OCI-M2 (cell line): ENCODE results near the gene LPCAT2.

Experiments
- DNase-seq: peaks from one replicate; lab custom pipeline; 2025; ENCODE audit not compliant: unreplicated experiment; lab: John Stamatoyannopoulos, UW

The LPCAT2 gene

DNA sequence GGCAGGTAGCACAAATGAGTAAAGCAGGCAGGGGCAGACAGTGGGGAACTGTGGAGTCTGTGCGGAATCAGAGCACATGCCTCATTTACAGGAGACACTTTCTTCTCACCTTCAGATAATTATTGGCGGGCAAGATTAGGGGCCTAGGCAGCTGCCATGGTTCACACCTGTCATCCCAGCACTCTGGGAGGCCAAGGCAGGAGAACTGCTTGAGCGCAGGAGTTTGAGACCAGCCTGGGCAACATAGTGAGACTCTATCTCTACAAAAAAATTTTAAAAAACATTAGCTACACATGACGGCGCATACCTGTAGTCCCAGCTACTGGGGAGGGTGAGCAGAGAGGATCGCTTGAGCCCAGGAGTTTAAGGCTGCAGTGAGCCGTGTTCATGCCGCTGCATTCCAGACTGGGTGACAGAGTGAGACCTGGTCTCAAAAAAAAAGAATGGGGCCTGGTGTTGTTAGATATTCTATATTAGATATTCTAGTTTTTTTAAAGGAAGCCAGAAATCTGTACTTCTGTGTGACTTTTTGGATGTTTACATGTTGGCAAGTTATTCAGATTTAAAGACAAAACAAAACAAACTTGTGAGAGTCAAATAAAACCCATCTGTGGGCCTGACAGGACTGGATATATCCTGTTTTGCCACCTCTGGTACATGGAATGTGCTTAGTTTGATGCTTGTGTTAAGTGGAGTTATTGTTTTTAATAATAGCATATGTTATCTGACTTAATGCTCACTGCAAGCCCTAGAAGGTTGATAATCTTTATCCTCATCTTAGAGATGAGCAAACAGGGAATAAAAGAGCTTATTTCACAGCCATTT lies 4.9 kb upstream of the LPCAT2 start:
- no peak for DNase-seq

DNA sequence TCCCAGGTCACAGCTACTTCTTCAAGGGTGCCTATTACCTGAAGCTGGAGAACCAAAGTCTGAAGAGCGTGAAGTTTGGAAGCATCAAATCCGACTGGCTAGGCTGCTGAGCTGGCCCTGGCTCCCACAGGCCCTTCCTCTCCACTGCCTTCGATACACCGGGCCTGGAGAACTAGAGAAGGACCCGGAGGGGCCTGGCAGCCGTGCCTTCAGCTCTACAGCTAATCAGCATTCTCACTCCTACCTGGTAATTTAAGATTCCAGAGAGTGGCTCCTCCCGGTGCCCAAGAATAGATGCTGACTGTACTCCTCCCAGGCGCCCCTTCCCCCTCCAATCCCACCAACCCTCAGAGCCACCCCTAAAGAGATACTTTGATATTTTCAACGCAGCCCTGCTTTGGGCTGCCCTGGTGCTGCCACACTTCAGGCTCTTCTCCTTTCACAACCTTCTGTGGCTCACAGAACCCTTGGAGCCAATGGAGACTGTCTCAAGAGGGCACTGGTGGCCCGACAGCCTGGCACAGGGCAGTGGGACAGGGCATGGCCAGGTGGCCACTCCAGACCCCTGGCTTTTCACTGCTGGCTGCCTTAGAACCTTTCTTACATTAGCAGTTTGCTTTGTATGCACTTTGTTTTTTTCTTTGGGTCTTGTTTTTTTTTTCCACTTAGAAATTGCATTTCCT lies 3.4 kb upstream of the LPCAT2 start:
- no peak for DNase-seq

GRCh38 chr16:55506083-55506482 lies 2.8 kb upstream of the LPCAT2 start:
- no peak for DNase-seq

- no peak for DNase-seq
Measured at GRCh38 chr16:55506708-55507107, 2.2 kb upstream of the LPCAT2 start.

- no peak for DNase-seq
Measured at GRCh38 chr16:55508271-55508921, 476 bp upstream of the LPCAT2 start.

GRCh38 chr16:55510185-55510805 lies 1.4 kb downstream of the LPCAT2 start:
- no peak for DNase-seq

- DNase-seq: no peak
Measured at GRCh38 chr16:55512941-55513340, 4.1 kb downstream of the LPCAT2 start.

DNA sequence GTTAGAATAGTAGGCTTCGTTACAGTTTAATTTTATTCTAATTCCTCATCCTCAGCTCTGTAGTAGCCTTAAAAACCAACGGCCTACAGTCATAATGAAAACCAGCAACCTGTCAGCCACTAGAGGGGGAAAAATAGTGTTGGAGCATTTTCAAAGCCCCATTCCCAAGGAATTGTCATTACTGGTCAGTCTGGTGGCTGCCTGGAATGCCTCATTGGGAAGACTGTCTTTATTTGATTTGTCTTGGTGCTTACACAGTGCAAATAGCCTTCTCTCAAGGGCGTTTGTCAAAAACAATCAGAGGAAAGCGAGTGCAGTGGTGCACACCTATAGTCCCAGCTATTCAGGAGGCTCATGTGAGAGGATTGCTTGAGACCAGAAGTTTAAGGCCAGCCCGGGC lies 4.7 kb downstream of the LPCAT2 start:
- no peak for DNase-seq

GRCh38 chr16:55515111-55515510 lies 6.2 kb downstream of the LPCAT2 start:
- no peak for DNase-seq

DNA sequence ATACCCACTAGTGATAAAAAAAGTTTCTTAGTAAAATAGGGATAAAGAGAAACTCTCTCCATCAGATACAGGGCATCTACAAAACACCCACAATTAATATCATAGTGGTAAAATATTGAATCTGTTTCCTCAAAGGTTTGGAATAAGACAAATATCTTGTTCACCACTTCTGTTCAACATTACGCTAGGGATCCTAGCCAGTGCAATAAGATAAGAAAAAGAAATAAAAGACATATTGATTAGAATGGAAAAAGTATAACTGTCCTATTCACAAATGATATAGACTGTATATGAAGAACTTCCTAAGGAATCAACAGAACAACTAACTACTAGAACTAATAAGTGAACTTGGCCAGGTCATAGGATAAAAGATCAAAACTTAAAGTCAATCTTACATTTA lies 12.9 kb downstream of the LPCAT2 start:
- no peak for DNase-seq

- DNase-seq: no peak
Measured at GRCh38 chr16:55526441-55526840, 17.6 kb downstream of the LPCAT2 start.

DNA sequence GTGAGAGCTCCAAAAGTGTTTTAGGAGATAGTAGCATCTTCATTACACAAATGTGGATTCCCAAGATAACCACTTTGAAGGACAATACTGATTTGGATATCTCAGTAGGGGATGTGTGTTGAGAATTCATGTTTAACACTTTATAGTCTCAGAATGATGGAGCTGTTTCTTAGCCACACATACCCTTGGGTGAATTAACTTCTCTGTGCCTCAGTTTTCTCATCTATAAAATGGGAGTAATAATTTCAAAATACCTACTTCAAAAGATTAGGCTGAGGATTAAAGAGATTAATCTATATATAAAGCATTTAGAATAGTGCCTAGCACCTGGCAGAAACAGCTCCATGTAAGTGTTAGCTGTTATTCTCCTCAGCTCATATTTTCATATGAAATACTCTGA lies 19.0 kb downstream of the LPCAT2 start:
- no peak for DNase-seq

- no peak for DNase-seq
Measured at GRCh38 chr16:55529018-55529417, 20.1 kb downstream of the LPCAT2 start.

GRCh38 chr16:55530316-55530856 lies 21.5 kb downstream of the LPCAT2 start:
- DNase-seq: no peak

DNA sequence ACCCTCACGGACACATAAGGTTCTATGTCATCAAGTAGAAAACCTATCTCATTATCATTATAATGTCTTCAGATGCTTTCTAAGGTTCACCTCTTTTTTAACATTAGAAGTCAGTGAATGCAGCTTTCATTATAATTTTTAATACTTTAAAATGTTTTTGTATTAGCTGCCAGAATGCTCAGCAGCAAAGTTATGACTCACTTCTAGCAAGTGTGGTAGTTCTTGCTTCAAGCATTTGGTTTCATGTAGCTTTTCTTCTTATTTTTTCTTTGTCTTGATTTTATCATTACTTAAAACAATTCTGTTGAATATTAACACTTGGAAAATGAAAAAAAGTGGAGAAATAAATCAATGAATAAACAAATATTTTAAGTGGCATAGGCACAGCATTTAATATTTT lies 23.4 kb downstream of the LPCAT2 start:
- no peak for DNase-seq

DNA sequence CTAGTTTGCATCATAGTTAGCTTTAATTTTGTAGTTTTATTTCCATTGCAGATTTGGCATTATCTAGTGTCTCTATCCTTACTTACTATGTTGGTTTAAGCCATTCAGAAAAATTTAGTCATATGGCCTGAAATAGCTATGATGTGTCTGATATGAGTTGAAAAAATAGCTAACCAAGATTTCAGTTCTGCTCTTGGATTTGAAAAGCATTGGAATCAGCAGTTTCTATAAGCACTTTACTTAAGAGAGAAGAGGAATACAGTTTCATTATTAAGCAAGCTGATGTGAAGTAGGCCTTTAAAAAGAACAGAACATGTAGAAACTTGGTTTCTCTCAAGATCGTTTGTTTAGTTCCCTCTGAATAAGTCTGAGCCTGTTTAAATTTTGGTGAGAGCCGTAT lies 25.9 kb downstream of the LPCAT2 start:
- no peak for DNase-seq

GRCh38 chr16:55539049-55539448 lies 30.2 kb downstream of the LPCAT2 start:
- no peak for DNase-seq

DNA sequence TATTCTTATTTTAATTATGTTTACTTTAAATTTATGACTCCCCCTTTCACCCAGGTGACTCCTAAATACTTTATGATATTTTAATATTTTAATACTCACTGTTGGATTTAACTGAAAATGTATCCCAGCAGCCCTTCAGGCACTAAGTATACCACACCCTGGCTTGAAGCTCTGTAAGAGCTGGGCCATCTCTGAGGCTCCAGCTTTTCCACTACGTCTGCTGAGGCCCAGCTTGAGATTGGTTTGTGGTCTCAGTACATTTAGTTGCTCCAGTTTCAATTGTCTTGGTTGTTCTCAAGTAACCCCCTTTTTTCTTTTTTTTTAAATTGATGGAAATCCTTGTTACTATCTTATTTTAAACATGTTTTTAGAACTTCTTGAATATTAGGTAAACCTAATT lies 30.6 kb downstream of the LPCAT2 start:
- no peak for DNase-seq

DNA sequence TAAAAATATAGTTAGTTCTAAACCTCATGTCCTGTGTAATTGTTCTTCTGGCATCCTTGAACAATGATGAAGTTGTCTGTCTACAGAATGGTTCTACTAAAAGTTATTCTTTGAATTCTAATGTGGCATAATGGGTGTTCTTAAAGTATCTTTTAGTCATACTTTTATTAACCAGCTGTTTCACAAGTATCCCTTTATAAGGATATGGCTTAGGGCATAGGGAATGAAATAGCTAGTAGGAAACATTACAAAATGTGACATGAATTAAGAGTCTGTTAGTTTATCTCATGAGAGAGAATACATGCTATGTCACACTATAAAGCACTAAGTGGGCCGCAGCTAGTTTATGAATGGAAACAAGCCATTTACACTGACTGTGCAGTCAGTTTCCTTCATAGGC lies 31.3 kb downstream of the LPCAT2 start:
- no peak for DNase-seq

DNA sequence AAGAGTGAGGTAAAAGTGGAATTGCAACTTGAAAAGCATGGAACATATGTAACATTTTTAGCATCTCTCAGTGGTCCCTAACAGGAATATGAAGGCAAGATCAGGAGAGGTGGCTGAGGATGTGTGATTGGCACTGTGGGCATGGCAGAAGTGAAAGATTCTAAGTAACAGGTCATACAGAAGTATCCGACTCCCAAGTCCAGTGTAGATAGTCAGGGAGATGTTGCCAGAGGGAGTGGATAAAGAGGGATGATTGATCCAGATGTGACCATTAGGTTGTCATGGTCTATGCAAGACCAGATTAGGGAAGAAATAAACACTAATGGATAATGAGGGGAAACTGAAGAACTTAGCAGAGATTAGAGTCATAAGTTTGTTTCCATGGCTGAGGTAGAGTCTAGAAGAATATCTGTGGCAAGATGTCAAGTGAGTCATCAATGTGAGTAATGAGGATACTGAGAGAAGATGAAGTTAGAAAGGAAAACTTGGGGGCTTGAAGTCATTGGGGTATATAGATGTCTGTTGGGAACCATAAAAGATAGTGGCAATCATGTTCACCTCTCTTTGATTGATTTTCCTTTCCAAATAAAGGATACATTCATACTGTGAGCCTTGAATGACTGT lies 33.7 kb downstream of the LPCAT2 start:
- DNase-seq: no peak

DNA sequence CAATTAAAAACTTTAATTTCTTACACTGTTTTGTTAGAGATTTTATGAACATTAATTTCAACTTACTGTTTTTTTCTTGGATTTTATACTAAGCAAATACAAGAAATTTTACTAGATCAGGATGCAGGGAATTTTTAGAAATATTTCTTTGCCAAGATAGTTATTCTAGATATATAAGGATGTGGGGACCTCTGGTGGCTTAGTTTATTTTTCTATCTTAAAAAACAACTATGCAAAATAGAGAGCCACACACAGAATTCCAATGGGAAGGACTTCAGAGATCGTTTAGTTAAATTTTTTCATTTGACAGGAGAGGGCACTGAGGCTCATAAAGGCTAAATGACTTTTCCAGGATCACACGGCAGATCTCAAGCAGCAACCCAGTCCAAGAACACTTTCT lies 34.6 kb downstream of the LPCAT2 start:
- no peak for DNase-seq
